ENCODE results near the gene ABHD11.
A peak's percentile ranks its signal among the peaks of the same experiment; 100 is the strongest.

The ABHD11 gene

DNA sequence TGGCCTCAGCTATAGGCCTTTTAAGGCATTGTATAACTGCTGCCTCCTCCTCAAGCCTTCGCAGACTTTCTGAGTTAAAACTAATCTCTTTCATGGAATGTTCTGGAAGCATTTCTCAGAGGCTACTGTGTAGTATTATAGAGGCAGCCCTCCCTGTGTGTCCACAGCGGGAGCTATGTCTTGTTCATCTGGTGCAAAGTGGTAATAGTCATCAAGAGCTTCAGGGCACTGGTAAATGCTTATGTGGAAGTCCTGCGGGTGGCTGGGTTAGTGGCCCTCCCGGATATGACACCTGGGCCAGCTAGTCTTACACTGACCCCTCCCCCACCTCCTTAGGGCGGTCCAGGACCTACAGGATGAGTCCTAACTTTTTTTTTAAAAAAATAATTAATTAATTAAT is 2.2 kb upstream of the ABHD11 start:
- H3K27me3 ChIP-seq (ENCODE audit: low read depth, low read length) = no peaks in the 10 kb centered on the region
- no peaks in the 10 kb centered on the region for H3K9me3 ChIP-seq (ENCODE audit: control insufficient read depth in 1 of 2, low read length in 2 of 2)
- H3K27ac ChIP-seq (ENCODE audit: low read length) = no peak overlapping the region
- peaks cover 4 to 20% of the 10 kb centered on the region in 2 donors for H3K4me1 ChIP-seq (ENCODE audit: control insufficient read depth in 1 of 2, insufficient read depth in 2 of 2, low read length in 2 of 2)
- no peak overlapping the region for H3K4me3 ChIP-seq (ENCODE audit: low read depth in 1 of 2, low read length in 2 of 2)
- peaks cover 0 to 4% of the 10 kb centered on the region in 2 donors for H3K36me3 ChIP-seq (ENCODE audit: control insufficient read depth in 1 of 2, insufficient read depth in 2 of 2, low read length in 2 of 2)

DNA sequence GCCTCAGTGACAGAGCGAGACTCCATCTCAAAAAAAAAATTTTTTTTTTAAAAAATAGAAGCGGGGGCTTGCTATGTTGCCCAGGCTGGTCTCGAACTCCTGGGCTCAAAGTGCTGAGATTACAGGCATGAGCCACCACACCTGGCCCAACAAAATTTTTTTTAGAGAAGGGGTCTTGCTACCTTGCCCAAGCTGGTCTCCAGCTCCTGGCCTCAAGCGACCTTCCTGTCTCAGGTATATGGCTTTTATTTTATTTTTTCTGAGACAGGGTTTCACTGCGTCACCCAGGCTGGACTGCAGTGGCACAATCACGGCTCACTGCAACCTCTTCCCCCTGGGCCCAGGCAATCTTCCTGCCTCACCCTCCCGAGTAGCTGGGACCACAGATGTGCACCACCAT is 1.6 kb upstream of the ABHD11 start:
- peaks cover 0 to 4% of the 10 kb centered on the region in 2 donors for H3K36me3 ChIP-seq (ENCODE audit: control insufficient read depth in 1 of 2, insufficient read depth in 2 of 2, low read length in 2 of 2)
- no peak overlapping the region for H3K27ac ChIP-seq (ENCODE audit: low read length)
- H3K4me3 ChIP-seq (ENCODE audit: low read depth in 1 of 2, low read length in 2 of 2) = no peak overlapping the region
- no peaks in the 10 kb centered on the region for H3K27me3 ChIP-seq (ENCODE audit: low read depth, low read length)
- no peaks in the 10 kb centered on the region for H3K9me3 ChIP-seq (ENCODE audit: control insufficient read depth in 1 of 2, low read length in 2 of 2)
- H3K4me1 ChIP-seq (ENCODE audit: control insufficient read depth in 1 of 2, insufficient read depth in 2 of 2, low read length in 2 of 2) = peaks cover 4 to 20% of the 10 kb centered on the region in 2 donors

DNA sequence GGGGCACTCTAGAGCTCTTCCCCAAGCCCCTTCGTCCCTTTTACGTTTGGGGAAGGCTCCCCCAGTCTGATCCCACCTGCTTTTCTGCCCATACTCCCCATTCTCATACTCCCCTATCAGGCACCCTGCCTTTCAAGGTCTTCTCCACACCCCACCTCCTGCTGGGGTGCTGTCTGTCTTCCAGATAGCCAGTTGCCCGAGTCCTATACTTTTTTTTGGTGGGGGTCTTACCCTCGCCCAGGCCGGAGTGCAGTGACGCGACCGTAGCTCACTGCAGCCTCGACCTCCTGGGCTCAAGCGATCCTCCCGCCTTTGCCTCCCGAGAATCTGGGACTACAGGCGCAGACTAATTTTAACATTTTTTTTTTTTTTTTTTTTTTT is 775 bp upstream of the ABHD11 start:
- Histone ChIP-seq H3K4me3 (ENCODE audit: low read depth in 1 of 2, low read length in 2 of 2) (peak overlapping the region; percentile 67 to 89), H3K27me3 (ENCODE audit: low read depth, low read length) (no peaks in the 10 kb centered on the region), H3K36me3 (ENCODE audit: control insufficient read depth in 1 of 2, insufficient read depth in 2 of 2, low read length in 2 of 2) (peaks cover 0 to 4% of the 10 kb centered on the region in 2 donors), H3K27ac (ENCODE audit: low read length) (peak overlapping the region; percentile 90), H3K4me1 (ENCODE audit: control insufficient read depth in 1 of 2, insufficient read depth in 2 of 2, low read length in 2 of 2) (peaks cover 4 to 20% of the 10 kb centered on the region in 2 donors), H3K9me3 (ENCODE audit: control insufficient read depth in 1 of 2, low read length in 2 of 2) (no peaks in the 10 kb centered on the region)

DNA sequence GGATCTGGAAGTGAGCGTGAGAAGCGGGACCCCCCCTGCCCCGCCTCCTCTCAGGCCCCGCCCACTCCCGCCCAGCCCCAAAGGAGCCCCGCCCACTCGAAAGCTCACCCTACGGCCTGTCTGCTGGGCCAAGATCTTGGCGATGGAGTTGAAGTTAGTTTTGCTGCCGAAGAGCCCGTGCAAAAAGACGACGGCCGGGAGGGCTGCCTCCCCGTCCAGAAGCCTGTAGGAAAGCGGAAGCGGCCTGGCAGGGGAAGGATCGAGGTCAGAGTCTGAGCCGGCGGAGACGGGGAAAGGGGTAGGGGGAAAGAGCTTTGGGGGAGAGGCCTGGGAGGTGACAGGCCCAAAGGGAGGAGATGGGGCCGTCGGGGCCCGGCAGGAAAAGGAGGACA is 386 bp downstream of the ABHD11 start:
- peaks cover 0 to 4% of the 10 kb centered on the region in 2 donors for H3K36me3 ChIP-seq (ENCODE audit: control insufficient read depth in 1 of 2, insufficient read depth in 2 of 2, low read length in 2 of 2)
- no peaks in the 10 kb centered on the region for H3K27me3 ChIP-seq (ENCODE audit: low read depth, low read length)
- H3K4me1 ChIP-seq (ENCODE audit: control insufficient read depth in 1 of 2, insufficient read depth in 2 of 2, low read length in 2 of 2) = peaks cover 4 to 20% of the 10 kb centered on the region in 2 donors
- H3K27ac ChIP-seq (ENCODE audit: low read length) = peak overlapping the region; percentile 67
- H3K4me3 ChIP-seq (ENCODE audit: low read depth in 1 of 2, low read length in 2 of 2) = peak overlapping the region; percentile 67 to 89
- no peaks in the 10 kb centered on the region for H3K9me3 ChIP-seq (ENCODE audit: control insufficient read depth in 1 of 2, low read length in 2 of 2)

DNA sequence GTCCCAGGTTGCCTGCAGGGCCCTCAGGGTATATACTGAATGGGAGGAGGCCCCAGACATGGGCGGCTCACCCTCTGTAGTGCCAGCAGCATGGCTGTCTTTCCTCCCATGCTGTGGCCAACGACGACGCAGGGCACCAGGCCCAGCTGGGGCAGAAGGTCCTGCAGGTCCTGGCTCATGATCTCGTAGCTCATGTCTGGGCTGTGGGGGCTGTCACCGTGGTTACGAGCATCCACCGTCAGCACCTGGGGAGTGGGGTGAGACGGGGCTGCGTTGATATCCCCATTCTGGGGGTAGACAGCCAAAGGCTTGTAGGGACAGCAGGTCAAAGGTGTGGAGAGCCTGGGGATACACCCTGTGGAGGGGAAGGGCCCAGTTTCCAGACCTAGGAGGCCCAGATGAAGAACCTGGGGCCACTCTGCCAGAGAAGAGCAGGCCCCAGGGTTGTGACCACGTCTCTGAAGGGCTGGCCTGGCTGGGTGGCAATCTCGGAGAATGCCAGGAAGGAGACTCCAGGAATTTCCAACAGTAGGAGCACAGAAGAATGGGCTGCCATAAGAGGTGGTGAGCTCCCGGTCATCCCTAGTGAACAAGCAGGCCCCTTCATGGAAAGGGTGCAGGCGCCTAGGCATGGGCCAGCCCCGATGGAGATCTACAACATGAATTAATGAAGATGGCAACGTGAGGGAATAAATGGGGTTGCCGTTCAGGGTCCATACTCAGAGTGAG is 947 bp downstream of the ABHD11 start:
- H3K4me1 ChIP-seq (ENCODE audit: control insufficient read depth in 1 of 2, insufficient read depth in 2 of 2, low read length in 2 of 2) = peaks cover 4 to 17% of the 10 kb centered on the region in 2 donors
- no peaks in the 10 kb centered on the region for H3K27me3 ChIP-seq (ENCODE audit: low read depth, low read length)
- H3K36me3 ChIP-seq (ENCODE audit: control insufficient read depth in 1 of 2, insufficient read depth in 2 of 2, low read length in 2 of 2) = peaks cover 0 to 4% of the 10 kb centered on the region in 2 donors
- no peak overlapping the region for H3K27ac ChIP-seq (ENCODE audit: low read length)
- peak overlapping the region; percentile 67 to 89 for H3K4me3 ChIP-seq (ENCODE audit: low read depth in 1 of 2, low read length in 2 of 2)
- H3K9me3 ChIP-seq (ENCODE audit: control insufficient read depth in 1 of 2, low read length in 2 of 2) = no peaks in the 10 kb centered on the region

DNA sequence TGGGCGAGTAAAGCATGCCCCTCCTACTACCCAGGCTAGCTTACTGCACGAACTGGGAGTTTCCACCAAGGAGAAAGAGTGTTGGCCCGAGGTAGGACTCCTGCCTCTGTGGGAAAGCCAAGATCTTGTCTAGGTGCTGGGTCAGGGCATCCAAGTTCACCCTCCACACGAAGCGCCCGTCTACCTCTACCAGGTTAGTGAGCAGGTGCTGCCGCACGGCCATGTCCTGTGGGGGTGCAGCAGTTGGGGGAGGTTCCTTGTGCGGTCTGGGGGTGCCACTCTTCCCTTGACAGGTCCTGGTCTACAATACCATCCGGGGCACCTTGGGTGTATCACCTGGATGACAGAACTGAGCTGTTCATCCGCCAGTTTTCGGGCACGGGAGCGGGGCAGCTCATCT is 1.7 kb downstream of the ABHD11 start:
- Histone ChIP-seq H3K9me3 (ENCODE audit: control insufficient read depth in 1 of 2, low read length in 2 of 2) (no peaks in the 10 kb centered on the region), H3K4me3 (ENCODE audit: low read depth in 1 of 2, low read length in 2 of 2) (no peak overlapping the region), H3K27me3 (ENCODE audit: low read depth, low read length) (no peaks in the 10 kb centered on the region), H3K27ac (ENCODE audit: low read length) (no peak overlapping the region), H3K36me3 (ENCODE audit: control insufficient read depth in 1 of 2, insufficient read depth in 2 of 2, low read length in 2 of 2) (peaks cover 0 to 4% of the 10 kb centered on the region in 2 donors), H3K4me1 (ENCODE audit: control insufficient read depth in 1 of 2, insufficient read depth in 2 of 2, low read length in 2 of 2) (peaks cover 4 to 15% of the 10 kb centered on the region in 2 donors)

DNA sequence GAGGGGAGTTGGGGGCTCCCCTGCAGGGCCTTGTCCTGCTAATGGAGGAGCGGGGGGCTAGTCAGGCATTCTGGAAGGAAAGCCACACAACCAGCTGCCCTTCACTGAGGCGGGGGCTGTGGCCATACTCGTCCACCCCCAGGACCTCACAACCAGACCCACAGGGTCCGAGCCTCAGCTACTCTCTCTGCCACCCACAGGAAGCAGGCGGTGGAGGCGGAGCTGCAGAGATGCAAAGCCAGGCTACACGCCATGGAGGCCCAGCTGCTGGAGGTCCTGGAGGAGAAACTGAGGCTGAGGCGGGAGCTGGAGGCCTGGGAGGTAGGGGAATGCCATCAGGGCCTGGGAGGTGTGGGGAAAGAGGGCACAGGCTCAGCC is 3.1 kb downstream of the ABHD11 start:
- H3K9me3 ChIP-seq (ENCODE audit: control insufficient read depth in 1 of 2, low read length in 2 of 2) = no peaks in the 10 kb centered on the region
- no peaks in the 10 kb centered on the region for H3K27me3 ChIP-seq (ENCODE audit: low read depth, low read length)
- no peak overlapping the region for H3K4me3 ChIP-seq (ENCODE audit: low read depth in 1 of 2, low read length in 2 of 2)
- H3K4me1 ChIP-seq (ENCODE audit: control insufficient read depth in 1 of 2, insufficient read depth in 2 of 2, low read length in 2 of 2) = peaks cover 4 to 15% of the 10 kb centered on the region in 2 donors
- H3K36me3 ChIP-seq (ENCODE audit: control insufficient read depth in 1 of 2, insufficient read depth in 2 of 2, low read length in 2 of 2) = peaks cover 0 to 4% of the 10 kb centered on the region in 2 donors
- H3K27ac ChIP-seq (ENCODE audit: low read length) = peak overlapping the region; percentile 77

DNA sequence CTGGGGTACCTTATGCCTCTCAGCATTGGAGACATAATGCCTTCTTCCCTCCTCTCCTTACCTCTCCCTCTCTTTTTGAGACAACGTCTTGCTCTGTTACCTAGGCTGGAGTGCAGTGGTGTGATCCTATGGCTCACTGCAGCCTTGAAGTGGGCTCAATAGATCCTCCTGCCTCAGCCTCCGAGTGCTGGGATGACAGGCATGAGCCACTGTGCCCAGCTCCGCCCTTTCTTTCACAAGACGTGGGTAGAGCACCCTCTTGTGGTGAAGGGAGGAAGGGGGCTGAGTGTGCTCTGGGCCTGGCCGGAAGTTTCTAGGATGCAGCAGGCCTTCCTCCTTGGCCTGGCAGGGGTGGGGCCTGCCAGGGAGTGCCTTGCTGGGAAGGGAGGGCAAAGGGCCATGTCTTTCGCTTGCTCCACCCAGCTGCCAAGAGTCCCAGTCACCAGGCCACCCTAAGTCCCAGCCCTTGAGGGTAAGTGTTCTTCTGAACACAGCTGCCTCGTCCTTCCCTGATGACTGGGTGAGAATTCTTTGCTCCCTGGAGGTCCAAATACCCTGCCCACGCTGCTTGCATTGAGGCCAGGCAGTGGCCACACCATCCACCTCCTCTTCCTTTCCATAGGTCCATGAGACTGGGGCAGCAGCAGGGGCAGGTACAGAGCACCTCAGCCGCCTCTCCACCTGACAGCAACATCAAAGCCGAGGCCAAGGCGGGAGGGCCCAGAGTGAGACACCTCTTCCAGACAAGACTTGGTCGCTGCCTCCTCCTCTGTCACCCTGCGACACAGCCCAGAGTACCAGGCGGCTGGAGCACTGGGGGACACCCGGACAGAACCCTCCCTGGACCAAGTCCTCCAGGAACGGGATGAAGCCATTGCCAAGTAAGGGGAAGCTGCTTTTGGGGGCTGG is 3.7 kb downstream of the ABHD11 start:
- H3K4me3 ChIP-seq (ENCODE audit: low read depth in 1 of 2, low read length in 2 of 2) = no peak overlapping the region
- H3K4me1 ChIP-seq (ENCODE audit: control insufficient read depth in 1 of 2, insufficient read depth in 2 of 2, low read length in 2 of 2) = peaks cover 4 to 15% of the 10 kb centered on the region in 2 donors
- peak overlapping the region; percentile 77 for H3K27ac ChIP-seq (ENCODE audit: low read length)
- H3K36me3 ChIP-seq (ENCODE audit: control insufficient read depth in 1 of 2, insufficient read depth in 2 of 2, low read length in 2 of 2) = peaks cover 0 to 4% of the 10 kb centered on the region in 2 donors
- no peaks in the 10 kb centered on the region for H3K27me3 ChIP-seq (ENCODE audit: low read depth, low read length)
- no peaks in the 10 kb centered on the region for H3K9me3 ChIP-seq (ENCODE audit: control insufficient read depth in 1 of 2, low read length in 2 of 2)

DNA sequence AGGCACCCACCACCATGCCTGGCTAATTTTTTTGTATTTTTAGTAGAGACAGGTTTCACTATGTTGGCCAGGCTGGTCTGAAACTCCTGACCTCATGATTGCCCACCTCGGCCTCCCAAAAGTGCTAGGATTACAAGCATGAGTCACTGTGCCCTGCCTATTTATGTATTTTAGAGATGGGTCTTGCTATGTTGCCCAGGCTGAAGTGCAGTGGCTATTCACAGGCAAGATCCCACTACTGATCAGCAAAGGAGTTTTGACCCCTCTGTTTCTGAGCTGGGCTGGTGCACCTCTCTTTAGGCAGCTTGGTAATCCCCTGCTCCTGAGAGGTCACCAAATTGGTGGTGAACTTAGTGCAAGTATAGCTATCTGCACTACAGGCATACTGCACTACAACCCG is 6.2 kb downstream of the ABHD11 start:
- H3K27me3 ChIP-seq (ENCODE audit: low read depth, low read length) = no peaks in the 10 kb centered on the region
- no peak overlapping the region for H3K4me3 ChIP-seq (ENCODE audit: low read depth in 1 of 2, low read length in 2 of 2)
- H3K9me3 ChIP-seq (ENCODE audit: control insufficient read depth in 1 of 2, low read length in 2 of 2) = no peaks in the 10 kb centered on the region

DNA sequence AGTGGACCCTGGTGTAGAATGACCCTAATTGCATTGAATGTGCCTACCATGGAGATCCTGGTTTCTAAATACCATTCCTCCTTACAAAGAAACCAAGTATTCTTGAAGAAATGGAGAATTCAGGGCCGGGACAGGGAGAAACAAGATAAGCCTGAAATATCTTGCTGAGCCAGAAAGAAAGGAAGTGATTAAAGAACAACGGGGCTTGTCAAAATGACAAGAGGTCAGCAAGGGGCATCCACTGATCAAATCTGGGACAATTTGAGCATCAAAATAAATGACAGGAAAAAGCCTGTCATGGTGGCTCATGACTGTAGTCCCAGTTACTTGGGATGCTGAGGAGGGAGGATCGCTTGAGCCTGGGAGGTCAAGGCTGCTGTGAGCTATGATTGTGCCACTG is 8.1 kb downstream of the ABHD11 start:
- H3K4me3 ChIP-seq (ENCODE audit: low read depth in 1 of 2, low read length in 2 of 2) = no peak overlapping the region
- no peaks in the 10 kb centered on the region for H3K36me3 ChIP-seq (ENCODE audit: control insufficient read depth in 1 of 2, insufficient read depth in 2 of 2, low read length in 2 of 2)
- no peaks in the 10 kb centered on the region for H3K27me3 ChIP-seq (ENCODE audit: low read depth, low read length)
- no peaks in the 10 kb centered on the region for H3K4me1 ChIP-seq (ENCODE audit: control insufficient read depth in 1 of 2, insufficient read depth in 2 of 2, low read length in 2 of 2)
- H3K9me3 ChIP-seq (ENCODE audit: control insufficient read depth in 1 of 2, low read length in 2 of 2) = no peaks in the 10 kb centered on the region
- no peak overlapping the region for H3K27ac ChIP-seq (ENCODE audit: low read length)

More for the DNA sequence above, 6.2 kb downstream of the ABHD11 start:
- no peak overlapping the region for H3K27ac ChIP-seq (ENCODE audit: low read length)
- peaks cover 0 to 2% of the 10 kb centered on the region in 2 donors for H3K4me1 ChIP-seq (ENCODE audit: control insufficient read depth in 1 of 2, insufficient read depth in 2 of 2, low read length in 2 of 2)
- peaks cover 0 to 2% of the 10 kb centered on the region in 2 donors for H3K36me3 ChIP-seq (ENCODE audit: control insufficient read depth in 1 of 2, insufficient read depth in 2 of 2, low read length in 2 of 2)

DNA sequence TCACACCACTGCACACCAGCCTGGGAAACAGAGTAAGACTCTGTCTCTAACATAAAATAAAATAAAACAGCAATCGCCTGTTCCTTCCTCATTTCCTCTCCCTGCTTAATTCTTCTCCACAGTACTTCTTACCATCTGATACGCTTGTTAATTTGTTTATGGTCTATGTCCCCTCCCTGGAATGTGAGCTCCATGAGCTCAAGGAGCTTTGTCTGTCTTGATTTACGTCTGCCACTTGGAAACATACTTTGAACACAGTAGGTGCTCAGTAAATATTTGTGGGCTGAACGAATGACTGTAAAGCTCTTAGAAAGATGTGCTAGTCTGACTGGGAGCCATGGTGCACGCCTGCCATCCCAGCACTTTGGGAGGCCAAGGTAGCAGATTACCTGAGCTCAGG is 10.1 kb downstream of the ABHD11 start:
- Histone ChIP-seq H3K27ac (ENCODE audit: low read length) (no peak overlapping the region), H3K27me3 (ENCODE audit: low read depth, low read length) (no peaks in the 10 kb centered on the region), H3K36me3 (ENCODE audit: control insufficient read depth in 1 of 2, insufficient read depth in 2 of 2, low read length in 2 of 2) (no peaks in the 10 kb centered on the region)

More for the DNA sequence above, 10.1 kb downstream of the ABHD11 start:
- Histone ChIP-seq H3K4me1 (ENCODE audit: control insufficient read depth in 1 of 2, insufficient read depth in 2 of 2, low read length in 2 of 2) (no peaks in the 10 kb centered on the region), H3K9me3 (ENCODE audit: control insufficient read depth in 1 of 2, low read length in 2 of 2) (no peaks in the 10 kb centered on the region), H3K4me3 (ENCODE audit: low read depth in 1 of 2, low read length in 2 of 2) (no peak overlapping the region)

Measured in muscle layer of duodenum (tissue), 2 donors.